IPS-NIHi7 (cell line): ENCODE results near the gene ZWILCH.
A peak's percentile ranks its signal among the peaks of the same experiment; 100 is the strongest.
"Not testable (repeated sequence)": the region's sequence is repeated elsewhere in the genome, so short reads cannot be mapped to it uniquely, and the experiment has no call there.

Experiments used
- DNase-seq: peaks from one replicate; pipeline ENCODE4 v3.0.0; 2012; ENCODE audit warnings: mixed read lengths; ENCODE audit errors: extremely low spot score

ZWILCH gene

DNA sequence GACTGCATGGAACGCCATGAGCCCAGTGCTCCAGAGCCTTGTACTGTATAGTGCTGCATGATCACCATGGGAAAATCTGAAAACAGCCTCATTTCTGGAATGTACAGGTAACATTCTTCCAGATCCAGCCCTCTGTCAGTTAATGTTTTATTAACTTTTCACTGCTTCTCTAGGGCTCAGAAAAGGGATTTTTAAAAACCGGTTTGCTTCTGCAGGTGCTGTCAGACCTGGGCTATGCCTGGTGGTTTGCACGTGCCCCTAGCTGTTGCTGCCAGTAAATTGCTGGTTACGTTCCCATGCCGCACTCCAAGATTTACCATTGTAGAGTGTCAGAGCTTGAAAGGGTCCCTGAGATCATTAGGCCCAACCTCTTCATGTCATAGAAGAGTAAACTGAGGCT is 16.6 kb upstream of the ZWILCH start:
- no peak for DNase-seq

- no peak for DNase-seq
Measured at GRCh38 chr15:66489179-66489791, 15.8 kb upstream of the ZWILCH start.

DNA sequence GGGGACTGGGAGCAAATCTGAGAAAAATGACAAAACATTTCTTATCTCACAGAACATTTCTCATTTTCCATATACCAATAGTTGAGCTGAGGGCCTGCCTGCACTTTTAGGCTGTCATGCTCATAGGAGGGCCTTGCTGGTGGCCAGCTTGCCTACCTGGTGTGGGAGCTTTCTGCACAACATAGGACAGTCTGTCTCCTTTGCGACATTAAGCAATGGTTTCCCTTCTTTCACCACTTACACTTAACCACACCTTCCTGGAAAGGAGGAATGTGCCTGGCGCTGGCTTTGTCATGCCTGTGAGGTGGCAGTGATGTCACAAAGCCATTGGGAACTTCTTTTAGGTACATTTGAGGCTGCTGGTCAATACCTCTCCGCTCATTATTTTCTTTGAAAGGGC is 13.3 kb upstream of the ZWILCH start:
- DNase-seq, result no peak

DNA sequence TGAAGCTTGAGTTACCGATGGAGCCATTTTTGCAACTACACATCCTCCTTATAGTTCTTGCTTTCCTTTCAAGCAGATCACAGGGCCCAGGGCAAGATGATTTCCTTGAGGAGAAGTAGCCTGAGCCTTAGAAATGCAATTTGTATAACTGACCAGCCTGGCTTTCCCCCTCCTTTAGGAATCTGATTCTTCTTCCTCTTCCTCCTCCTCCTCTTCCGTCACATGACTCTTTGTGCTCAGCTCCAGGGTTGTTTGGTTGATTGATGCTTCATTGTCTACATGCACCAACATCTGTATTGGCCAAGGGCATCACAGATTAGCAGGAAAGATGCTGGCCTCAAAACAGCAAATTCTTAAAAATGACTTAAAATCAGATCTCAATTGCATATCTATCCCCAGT is 10.9 kb upstream of the ZWILCH start:
- DNase-seq, result no peak

DNA sequence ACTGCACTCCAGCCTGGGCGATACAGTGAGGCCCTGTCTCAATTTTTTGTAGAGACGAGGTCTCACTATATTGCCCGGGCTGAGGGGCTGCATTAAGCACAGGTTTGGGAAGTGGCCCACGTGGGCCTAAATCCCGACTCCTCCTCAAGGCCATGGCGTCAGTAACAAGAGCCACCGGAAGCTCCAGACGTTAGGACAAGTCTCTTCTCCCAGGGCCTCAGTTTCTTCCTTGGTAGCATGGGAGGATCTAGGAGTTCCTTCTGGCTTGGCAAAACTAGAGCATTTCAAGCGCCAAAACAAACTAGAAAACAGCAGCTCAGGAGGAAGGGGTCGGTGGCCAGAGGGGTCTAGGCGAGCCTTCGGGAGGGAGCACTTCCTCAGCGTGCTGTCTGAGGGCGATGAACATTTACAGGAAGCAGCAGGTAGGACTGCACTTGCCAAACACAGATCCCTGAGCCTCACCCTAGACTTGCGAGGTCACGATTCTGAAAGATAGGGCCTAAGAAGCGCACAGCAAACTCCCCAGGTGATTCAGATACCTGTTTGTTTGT is 8.1 kb upstream of the ZWILCH start:
- no peak for DNase-seq

DNA sequence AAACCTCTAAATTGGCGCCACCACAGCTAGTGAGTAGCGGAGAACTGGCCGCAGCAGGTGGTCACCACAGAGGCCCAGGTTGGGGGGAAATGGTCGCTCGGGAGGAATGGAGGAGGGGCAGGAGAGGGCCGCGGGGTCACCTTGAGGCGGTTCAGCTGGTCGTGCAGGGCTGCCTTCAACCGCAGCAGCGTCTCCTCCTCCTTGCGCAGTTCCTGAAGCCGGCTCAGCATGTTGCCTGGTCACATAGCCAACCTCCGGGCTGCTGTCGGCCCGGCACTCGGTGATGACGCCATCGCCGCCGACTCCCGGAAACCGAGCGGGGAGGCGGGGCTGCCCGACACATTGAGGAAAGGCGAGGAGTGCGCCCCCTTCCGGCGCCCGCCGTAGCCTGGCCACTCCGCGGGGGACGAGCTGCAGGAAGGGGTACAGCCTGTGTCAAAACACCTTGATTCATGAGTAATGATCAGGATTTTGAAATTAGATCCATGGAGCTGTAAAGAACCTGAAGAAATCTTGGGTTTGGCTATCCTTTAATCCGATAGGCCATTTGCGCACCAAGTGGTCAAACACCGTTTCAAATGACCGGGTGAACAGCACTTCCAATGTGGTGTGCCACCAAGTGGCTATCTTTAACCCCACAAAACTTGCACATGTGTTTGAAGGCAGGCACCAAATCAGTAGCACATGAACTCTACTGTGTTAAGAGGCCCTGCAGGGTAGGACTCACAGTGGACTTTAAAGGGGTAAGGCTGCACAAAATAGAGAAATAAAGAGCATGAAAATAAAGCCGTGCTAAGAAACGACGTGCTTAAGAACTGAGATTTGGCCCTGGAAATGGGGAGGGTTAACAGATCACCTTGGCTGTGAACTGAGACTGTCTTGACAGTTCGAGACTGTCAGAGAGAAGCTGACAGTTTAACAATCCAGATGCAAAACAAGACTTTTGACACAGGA is 7.3 kb upstream of the ZWILCH start, which contains the start of gene SNAPC5:
SNAPC5 (minus strand) TSS at position 261 of the 954 bp plus-strand sequence; CDS start at position 230, 31 bp downstream.
- peak; percentile 93 for DNase-seq

DNA sequence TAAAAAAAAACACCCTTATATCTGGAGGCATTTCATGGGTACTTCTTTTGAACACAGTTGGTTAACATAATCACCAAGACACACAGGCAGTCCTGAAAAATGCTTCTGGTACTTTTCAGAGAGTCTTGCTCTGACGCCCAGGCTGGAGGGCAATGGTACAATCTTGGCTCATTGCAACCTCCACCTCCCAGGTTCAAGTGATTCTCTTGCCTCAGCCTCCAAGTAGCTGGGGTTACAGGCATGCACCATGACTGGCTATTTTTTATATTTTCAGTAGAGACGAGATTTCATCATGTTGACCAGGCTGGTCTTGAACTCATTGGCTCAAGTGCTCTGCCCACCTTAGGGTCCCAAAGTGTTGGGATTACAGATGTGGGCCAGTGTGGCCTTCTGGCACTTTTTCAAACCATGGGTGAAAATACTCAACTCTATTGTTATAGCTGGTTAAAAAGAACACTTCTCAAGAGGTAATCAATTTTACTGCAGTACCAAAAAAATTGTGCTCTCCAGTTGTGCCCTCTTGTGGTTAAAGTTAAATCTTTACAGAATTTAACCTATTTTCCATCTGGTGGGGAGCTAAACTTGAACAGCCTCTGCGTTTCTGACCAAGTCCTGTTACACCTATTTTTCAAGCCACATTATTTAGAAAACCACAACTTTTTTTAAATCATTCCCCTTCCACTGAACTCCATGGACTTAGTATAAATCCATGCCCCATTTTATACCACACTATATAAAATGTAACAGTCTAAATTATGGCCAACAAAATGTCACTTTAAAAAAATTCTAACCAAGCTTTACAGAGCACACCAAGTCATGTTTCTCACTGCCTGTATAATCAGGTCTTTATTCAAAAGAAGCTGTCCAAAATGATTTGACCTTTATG is 6.4 kb upstream of the ZWILCH start:
- DNase-seq, result no peak

DNA sequence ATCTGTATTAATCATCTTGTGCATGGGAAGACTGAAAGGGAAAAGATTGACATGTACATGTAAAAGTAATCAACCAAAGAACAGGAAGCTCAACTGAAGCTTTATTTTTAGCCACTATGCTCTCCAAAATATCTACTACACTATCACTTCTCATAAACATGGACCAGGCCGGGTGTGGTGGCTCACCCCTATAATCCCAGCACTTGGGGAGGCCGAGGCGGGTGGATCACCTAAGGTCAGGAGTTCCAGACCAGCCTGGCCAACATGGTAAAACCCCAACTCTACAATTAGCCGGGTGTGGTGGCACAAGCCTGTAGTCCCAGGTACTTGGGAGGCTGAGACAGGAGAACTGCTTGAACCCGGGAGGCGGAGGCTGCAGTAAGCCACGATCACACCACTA is 4.8 kb upstream of the ZWILCH start:
- DNase-seq, result not testable (repeated sequence)

GRCh38 chr15:66502491-66502890 is 2.6 kb upstream of the ZWILCH start:
- DNase-seq, result no peak

GRCh38 chr15:66503041-66503648 is 2.0 kb upstream of the ZWILCH start:
- DNase-seq, result not testable (repeated sequence)

DNA sequence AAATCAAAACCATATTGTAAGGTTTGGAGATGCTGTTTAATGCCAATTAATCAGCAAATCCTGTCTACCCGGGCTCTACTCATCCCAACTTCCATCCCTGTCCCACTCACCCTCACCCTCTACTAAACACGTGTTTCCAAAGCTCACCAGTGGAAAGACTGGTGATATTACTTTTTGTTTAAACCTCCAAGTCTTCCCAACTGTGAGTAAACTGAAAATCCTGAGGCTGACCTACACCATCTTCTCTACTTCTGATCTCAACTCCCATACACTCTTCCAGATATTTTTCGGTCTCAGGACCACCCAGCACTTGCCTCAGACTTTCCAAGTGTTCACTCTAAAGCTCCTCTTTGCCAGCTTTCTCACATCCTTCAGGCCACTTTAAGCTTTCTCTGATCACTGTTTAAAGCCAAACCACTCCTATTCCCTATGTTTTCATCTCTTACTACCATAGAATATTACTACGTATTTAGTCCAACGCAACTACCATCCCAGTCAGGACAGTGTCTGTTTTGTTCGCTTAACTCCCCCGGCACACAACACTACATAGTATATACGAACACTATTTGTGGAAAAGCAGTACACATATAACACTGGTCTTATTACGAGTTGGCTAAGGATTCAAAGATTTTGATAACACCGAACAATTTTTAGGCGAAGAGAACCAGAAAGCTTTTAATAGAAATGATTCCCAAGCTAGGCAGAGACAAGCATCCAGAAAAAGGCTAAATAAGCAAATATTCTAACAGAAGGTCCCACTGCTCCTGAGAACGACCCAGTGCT is 1.2 kb upstream of the ZWILCH start:
- DNase-seq, result no peak

- no peak for DNase-seq
Measured at GRCh38 chr15:66505430-66505811, 295 bp downstream of the ZWILCH start.

DNA sequence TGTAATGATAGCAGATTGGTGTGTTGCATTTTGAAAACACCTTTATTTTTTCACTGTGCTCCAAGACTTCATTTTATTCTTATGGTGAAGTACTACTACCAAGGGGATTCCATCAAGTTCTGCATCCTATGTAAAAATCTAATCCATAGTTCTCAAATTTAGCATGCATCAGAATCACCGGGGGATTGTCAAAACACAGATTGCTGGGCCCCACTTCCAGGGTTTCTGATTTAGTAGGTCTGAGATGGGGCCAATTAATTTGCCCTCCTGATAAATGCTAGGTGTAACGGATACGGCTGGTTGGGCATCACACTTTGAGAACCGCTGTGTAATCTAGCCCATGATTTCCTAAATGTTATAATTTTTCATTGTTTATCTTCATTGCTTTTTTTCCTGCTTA is 692 bp downstream of the ZWILCH start:
- DNase-seq, result no peak

GRCh38 chr15:66508293-66508883 is 3.3 kb downstream of the ZWILCH start:
- DNase-seq, result no peak

DNA sequence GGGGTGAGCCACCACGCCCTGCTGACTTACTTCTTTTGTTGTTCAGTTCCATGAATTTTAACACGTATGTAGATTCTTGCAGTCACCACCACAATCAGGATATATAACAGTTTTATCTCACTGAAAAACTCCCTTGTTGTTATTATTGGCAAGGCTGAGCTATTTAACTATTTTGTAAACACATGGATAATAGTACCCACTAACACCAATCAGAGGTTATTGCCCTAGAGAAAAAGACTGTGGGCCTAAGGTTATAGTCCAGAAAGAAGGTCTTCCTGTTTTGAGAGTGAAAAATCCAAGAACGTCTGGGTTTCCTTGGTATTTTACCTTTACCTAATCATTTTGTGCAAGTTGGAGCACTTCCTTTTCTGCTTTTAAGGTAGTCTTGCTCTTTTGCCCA is 9.5 kb downstream of the ZWILCH start:
- DNase-seq, result no peak

GRCh38 chr15:66515901-66516322 is 10.8 kb downstream of the ZWILCH start:
- peak; percentile 11 for DNase-seq

- no peak for DNase-seq
Measured at GRCh38 chr15:66523926-66524325, 18.8 kb downstream of the ZWILCH start.

DNA sequence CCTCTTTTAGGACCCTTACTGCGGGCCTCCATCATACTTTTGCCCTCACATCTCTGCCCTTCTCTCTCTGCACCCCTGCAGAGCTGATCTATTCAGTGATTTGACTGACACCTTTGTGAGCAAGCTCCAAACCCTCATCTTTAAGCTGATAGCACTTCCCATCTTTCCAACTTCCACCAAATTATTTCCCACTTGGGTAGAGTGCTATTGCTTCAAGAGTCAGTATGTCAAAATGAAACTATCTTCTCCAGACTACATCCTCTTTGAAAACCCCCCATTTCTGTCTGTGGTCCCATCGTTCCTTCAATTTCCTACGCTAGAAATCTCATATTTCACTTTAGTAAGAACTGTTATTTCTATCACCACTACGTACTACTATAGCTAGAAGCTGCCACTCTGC is 19.7 kb downstream of the ZWILCH start:
- no peak for DNase-seq

DNA sequence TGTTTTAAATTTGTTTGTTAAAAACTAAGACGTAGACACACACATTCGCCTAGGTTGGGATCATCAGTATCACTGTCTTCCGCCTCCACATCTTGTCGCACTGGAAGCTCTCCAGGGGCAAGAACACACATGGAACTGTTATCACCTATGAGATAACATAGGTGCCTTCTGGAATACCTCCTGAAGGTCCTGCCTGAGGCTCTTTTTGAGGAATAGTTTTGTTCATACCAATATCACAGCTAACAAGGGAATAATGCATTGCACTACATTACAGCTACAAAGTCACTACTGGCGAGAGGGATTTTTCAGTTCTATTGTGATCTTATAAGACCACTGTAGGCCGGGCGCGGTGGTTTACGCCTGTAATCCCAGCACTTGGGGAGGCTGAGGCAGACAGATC is 29.9 kb downstream of the ZWILCH start:
- no peak for DNase-seq

DNA sequence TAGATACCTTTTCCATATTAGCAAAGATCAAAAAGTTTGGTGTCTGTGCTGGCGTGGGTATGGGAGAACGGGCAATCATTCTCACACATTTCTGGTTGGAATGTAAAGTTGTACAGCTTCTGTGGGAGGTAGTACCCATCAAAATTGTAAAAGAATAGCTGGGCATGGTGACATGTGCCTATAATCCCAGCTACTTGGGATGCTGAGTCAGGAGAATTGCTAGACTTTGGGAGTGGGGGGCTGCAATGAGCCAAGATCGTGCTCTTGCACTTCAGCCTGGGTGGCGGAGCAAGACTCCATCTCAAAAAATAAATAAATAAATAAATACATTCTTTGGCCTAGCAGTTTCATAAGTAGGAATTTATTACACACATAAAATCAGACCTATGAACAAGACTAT is 37.8 kb downstream of the ZWILCH start:
- DNase-seq, result no peak
